GM12872 (cell line): ENCODE measurements around the gene CLCA4.

Source experiments
- TF ChIP-seq, protein P1 (sequence below): IDR thresholded peaks from 3 replicates; pipeline ENCODE4 v1.5.1; 2011; ENCODE audit warnings: low read depth, mild to moderate bottlenecking, low read length, moderate library complexity; ENCODE audit not compliant: insufficient read depth

The CLCA4 gene

DNA sequence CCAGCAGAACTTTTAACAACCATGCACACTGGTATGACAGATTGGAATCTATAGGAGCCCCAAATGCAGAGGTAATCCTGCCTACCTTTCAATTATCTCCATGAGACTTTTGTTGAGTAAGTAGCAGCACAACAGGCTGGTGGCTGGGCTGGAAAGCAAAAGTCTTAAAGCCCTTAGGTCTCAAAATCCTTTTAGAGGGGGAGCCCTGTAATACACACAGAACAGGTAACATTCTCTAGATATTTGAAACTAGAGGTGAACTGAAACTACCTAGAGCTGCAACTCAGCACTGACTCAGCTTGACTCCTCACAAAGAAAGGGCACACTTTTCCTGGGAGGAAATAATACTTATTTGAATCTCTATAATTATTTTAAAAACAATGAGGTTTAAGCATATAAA is 71.5 kb downstream of the CLCA4 start:
- TF ChIP-seq, protein P1, sequence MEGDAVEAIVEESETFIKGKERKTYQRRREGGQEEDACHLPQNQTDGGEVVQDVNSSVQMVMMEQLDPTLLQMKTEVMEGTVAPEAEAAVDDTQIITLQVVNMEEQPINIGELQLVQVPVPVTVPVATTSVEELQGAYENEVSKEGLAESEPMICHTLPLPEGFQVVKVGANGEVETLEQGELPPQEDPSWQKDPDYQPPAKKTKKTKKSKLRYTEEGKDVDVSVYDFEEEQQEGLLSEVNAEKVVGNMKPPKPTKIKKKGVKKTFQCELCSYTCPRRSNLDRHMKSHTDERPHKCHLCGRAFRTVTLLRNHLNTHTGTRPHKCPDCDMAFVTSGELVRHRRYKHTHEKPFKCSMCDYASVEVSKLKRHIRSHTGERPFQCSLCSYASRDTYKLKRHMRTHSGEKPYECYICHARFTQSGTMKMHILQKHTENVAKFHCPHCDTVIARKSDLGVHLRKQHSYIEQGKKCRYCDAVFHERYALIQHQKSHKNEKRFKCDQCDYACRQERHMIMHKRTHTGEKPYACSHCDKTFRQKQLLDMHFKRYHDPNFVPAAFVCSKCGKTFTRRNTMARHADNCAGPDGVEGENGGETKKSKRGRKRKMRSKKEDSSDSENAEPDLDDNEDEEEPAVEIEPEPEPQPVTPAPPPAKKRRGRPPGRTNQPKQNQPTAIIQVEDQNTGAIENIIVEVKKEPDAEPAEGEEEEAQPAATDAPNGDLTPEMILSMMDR, result no peak

GRCh38 chr1:86619313-86619712 is 72.4 kb downstream of the CLCA4 start:
- TF ChIP-seq, protein P1, result no peak

DNA sequence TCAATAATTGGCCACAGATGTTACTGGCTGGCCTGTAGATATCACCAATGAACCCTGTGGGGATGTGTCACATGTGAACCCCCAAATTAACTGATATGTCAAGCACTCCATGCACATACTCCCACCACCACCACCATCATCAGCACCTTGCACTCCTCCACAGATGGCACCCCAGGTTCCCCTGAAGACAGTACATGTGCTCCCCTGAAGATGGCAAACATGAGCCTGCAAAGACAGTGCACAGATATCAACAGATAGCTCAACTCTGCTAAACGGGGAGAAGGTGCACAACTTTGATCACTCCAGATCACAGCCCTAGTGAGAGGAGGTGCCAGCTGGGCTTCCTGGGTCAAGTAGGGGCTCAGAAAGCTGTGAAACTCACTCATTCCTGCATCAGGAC is 74.4 kb downstream of the CLCA4 start:
- TF ChIP-seq, protein P1, result no peak
